ENCODE results near the gene CYP27A1.
A peak's percentile ranks its signal among the peaks of the same experiment; 100 is the strongest.

CYP27A1 gene

DNA sequence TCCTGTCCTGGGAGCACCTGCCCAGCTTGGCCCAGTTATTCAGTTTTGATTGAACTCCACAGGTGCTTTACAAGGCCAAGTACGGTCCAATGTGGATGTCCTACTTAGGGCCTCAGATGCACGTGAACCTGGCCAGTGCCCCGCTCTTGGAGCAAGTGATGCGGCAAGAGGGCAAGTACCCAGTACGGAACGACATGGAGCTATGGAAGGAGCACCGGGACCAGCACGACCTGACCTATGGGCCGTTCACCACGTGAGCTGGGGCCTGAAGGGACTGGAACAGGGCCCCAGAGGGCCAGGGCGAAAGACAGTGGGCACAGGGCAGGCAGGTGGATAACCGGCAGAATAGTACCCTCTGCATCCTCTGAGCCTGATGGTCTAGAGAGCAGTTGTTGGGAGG lies 27.6 kb downstream of the CYP27A1 start:
- no peak for DNase-seq

DNA sequence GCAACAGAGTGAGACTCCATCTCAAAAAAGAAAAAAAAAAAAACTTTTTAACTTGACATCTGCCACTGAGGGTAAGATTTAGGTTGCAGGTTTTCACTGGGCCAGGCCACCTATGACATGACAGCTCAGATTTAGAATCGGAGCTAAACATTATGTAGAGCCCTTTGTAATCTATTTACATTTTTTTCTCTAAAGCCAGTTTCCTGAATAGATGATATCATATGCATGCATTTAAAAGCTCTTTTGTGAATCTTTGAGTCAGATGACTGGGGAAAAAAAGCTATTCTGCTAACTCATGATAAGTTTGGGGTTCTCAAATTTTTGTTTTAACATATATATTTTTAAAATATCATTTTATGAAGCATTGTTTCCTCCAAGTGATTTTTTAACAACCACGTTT lies 28.3 kb downstream of the CYP27A1 start:
- no peak for DNase-seq

DNA sequence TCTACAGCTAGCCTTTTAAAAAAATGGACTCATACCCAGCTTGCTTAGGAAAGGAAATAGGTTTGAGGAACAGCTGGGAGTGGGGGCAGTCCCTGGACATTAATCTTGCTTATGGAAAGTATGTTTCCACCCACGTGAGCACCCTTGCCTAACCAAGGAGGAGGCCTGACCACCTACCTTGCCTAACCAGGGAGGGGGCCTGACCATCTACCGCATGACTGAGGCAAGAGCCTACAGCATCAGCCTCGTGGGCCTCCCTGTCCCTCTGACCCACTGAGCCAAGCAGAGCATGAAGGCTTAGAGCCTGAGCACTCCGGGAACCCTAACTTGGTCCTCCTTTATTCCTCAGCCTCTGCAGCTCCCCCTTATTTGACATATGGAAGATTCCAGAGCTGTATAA lies 29.4 kb downstream of the CYP27A1 start:
- DNase-seq: no peak

DNA sequence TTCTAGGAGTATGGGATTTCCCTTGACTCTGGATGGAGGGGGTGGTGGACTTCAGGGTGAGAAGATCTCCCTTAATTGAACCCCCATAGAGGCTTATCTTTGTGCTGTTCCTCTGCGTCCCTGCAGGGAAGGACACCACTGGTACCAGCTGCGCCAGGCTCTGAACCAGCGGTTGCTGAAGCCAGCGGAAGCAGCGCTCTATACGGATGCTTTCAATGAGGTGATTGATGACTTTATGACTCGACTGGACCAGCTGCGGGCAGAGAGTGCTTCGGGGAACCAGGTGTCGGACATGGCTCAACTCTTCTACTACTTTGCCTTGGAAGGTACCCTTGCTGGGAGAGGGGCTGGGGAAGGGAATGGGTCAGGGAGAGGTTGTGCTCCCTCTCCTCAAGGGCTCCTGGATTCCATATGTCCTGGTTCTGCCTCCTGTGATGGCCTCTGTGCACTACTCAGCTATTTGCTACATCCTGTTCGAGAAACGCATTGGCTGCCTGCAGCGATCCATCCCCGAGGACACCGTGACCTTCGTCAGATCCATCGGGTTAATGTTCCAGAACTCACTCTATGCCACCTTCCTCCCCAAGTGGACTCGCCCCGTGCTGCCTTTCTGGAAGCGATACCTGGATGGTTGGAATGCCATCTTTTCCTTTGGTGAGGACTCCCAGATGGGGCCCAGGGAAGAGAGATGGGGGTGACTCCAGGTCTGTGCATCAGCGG lies 30.3 kb downstream of the CYP27A1 start:
- no peak for DNase-seq

DNA sequence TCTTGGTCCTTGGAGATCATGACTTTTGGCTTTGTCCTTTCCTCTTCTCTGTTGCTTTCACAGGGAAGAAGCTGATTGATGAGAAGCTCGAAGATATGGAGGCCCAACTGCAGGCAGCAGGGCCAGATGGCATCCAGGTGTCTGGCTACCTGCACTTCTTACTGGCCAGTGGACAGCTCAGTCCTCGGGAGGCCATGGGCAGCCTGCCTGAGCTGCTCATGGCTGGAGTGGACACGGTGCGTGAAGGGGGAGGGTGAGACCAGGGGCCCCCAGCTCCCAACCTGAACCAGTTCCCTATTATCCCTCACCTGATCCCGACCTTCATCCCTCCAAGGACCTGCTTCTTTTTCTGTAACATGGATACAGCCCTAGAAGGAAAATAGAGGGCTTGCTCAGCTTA lies 30.9 kb downstream of the CYP27A1 start:
- no peak for DNase-seq

DNA sequence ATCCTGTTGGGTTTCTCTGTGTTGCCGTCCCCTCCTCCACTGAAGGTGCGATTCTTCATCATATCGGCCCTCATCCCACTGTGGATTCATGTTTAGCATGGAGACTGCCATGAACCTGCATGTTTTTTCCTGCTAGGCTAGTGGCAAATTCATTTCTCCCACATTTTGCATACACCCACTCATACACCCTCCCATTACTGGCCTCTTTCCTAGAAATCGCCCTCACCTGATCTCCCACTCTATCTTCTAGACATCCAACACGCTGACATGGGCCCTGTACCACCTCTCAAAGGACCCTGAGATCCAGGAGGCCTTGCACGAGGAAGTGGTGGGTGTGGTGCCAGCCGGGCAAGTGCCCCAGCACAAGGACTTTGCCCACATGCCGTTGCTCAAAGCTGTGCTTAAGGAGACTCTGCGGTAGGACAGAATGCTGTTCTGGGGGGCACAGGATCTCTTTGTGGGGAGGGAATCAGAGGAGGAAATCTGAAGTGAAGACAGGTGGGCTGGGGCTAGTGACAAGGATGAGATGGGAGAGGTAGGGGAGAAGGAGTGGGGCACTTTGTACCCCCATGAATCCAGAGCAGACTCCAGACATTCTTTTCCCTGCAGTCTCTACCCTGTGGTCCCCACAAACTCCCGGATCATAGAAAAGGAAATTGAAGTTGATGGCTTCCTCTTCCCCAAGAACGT lies 32.0 kb downstream of the CYP27A1 start:
- DNase-seq: no peak

DNA sequence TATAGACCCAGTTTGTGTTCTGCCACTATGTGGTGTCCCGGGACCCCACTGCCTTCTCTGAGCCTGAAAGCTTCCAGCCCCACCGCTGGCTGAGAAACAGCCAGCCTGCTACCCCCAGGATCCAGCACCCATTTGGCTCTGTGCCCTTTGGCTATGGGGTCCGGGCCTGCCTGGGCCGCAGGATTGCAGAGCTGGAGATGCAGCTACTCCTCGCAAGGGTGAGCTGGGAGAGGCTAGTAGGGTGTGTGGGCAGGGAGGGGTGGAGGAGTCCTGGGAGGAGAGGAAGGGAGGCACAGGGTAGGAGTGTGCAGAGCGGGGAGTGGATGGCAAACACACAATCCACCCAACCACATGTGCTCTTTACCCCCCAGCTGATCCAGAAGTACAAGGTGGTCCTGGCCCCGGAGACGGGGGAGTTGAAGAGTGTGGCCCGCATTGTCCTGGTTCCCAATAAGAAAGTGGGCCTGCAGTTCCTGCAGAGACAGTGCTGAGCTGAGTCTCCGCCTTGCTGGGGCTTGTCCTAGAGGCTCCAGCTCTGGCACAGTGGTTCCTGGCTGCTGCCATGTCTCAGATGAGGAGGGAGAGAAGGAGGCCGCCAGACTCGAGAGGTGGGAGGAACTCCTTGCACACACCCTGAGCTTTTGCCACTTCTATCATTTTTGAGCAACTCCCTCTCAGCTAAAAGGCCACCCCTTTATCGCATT lies 32.7 kb downstream of the CYP27A1 start:
- no peak for DNase-seq

DNA sequence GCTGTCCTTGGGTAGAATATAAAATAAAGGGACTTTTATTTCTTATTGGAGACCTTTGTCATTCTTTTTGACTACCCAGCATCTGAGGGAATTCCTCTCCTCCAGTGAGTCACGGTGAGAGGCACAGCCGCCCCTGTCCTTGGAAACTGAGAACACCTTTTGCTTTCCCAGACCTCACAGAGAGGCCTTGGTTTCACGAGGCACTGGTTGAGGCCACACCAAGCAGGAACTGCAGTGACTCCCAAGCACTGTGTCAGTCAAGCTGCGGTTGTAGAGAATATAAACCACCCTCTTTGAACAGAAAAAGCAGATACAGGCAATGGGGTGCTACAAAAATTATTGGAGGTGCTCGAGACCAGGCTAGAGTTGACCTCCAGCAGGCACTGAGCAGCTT lies 33.3 kb downstream of the CYP27A1 start:
- DNase-seq: no peak

DNA sequence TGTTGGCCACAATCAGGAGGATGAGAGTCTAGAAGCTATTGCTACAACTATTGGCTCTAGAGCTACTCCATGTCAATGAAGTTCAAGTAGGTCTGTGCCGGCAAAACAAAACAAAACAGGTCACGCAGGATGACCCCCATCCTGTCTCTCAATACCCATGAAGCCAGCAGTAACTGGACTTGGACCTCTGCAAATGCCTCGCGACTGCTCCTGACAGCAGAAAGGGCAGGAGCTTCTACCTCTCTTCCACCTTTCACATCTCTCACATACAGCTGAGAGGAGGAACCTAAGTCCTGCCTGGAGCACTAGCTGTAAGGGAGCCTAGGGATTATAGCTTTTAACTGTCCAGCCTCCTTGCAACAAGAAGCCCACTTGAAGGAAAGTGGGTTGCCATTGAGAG lies 33.7 kb downstream of the CYP27A1 start:
- DNase-seq: no peak

DNA sequence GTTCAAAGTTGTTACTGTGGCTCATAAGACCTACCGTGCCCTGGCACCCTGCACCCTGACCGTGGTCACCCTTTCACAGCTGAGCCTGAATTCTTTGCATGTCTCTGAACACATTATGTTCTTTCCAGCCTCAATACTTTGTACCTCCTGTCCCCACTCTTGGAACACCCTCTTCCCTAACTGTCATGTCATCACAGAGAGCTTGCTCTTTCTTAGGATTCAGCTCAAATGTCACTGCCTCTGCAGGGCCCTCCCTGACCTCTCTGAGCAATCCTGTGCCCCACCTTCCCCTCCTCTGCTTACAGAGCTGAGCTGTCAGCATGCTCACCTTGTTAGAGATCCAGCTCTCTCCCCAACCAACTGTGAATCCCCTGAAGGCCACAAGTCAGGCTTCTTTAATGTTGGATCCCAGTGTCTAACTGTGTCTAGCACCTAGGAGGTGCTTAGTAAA lies 34.6 kb downstream of the CYP27A1 start:
- no peak for DNase-seq

DNA sequence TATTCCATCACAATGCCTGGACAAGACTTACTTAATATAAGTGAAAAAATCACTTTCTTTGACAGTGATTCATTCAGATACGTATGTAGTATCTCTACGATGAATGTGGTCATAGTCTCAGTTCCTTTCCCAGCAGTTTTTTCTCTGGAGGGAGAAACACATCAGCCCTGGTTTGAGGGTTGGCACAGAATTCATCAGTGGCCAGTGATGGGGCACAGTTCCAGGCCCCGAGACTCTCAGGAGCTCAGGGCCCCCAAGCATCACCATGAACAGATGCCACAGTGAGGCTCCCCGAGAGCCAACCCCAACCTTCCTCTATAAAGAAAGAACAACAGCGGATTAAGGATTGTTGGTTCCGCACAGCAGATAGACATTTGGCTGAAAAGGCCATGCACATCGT lies 37.1 kb downstream of the CYP27A1 start:
- DNase-seq: no peak

DNA sequence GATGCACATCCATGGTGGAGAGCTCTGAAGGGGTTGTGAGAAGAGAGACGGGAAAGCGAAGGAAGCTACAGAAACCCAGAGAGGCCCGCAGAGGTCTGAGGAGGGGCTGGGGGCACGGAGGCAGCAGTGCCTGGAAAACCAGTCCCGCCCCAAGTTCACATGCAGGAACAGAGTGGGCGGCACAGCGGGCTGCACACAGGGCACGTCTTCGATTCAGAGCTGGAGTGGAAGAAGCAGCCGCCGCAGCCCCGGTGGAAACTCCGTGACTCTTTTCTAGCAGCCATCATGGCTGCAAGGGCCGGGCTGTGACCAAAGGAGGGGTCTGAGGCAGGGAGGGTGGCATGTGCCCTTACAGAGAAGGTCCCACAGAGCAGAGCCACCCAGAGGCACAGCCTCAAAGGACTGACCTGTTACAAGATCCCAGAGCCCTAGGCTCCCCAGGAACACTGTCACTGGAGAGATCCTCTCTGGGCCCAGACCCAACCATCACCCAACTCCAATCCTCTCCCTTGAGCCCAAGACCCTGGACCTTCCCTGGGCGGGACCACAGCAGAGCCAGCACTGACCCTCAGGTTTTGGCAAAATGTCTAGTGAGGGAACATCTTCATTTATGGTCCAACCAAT lies 38.9 kb downstream of the CYP27A1 start:
- no peak for DNase-seq

DNA sequence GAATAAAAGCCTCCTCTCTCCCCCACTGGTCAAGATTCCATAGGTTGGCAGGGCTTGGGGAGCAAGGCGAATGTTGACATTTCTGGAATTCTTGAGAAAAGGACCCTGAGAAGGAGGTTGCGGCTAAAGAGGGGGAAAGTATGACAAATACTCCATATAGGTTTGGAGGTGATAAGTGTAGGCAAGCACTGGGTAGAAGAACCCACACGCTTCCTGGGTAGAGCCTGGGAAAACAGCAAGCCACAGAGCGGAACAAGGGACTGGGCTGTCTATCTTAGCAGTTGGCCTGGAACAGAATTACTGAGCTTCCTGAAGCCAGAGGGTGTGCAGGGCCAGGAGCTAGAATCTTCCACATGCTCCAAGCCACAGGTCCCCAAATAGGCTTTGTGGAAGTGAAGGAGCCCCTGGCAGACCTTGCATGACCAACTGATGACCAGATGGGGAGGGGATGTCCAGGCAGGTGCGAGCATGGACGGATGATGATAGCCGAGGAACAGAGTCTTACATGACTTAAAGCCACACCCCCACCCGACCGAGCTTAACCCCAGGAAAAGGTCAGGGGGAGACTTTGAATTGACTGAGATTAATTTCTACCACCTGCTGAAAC lies 39.8 kb downstream of the CYP27A1 start:
- no peak for DNase-seq

DNA sequence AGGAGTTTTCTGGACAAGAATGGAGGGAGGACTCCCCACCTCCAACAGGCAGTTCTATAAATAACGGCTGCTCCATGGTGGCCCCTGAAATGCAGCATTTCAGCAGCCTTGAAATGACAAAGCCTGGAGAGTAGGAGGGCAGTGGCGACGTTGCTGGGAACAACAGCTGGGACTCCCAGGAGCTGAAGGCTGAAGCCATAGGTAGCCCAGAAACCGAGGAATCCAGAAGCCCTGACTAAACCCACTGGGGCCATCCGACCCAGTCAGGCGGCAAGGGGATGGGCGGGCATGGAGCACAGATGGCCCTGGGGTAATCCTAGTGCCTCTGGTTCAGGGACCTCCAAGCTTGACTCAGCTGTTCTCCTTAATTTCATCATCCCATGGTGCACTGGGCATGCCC lies 40.7 kb downstream of the CYP27A1 start:
- no peak for DNase-seq

DNA sequence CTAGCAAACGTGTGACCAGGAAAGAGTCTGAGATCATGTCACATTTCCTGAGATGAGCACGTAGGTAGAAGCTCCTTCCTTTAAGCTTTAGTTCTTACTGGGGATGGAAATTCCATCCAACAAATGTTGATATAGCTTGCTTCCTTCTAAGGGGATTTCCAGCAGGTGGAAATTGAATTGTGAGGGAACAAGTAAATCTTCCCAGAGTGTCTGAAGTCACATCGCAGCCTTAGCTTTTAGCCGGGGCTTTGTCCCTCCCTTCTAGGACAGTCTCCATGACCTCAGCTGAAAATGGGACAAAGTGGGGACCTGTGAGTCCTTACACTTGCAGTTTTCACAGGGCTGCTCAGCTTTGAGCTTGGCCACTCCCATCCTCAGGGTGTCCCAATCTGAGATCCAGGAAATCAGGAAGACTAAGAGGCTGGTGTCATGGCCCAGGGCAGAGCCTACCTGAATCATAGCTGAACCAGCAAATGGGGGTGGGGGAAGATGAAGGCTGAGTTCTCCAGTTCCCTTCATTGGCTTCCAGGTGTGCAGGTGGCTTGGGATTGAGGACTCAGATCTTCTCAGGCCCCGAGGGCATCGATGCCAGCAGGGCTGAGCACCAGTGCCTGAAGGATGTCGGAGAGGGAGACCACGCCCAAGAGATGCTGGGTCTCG lies 41.4 kb downstream of the CYP27A1 start:
- DNase-seq: no peak

DNA sequence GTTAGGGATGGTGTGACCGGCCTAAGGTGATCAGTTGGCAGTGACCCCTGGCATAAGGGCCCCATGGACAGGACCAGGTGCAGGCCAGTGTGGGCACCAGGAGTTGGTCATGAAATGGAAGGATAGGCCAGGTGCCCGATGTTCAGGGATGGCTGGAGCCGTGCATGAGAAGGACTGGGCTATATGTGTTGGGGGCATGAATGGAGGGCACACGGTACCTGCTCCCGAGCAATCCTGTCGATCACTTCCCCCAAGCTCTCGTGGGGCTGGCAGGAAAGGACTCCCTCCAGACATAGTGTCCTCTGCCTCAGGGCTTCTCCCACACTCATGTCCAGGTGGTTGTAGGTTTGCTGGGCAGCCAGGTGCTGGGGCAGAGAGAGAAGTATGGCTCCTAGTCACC lies 42.1 kb downstream of the CYP27A1 start:
- DNase-seq: no peak

DNA sequence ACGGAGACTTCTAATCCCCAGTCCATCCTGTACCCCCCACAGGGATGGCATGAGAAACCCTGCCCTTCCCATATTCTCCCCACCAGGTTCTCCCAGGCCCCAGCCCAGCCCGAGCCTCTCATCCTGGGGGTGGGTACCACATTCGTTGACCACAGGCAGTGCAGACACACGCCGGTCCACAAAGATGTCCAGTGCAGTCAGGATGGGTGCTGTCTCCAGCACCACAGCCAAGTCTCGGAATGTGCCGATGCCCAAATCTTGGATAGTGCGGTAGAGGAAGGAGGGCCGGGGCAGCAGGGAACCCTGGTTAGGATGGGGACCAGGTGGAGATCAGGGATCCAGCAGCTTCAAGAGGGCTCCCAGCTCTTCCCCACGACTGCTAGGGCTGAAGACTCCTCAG lies 44.8 kb downstream of the CYP27A1 start:
- DNase-seq: no peak

DNA sequence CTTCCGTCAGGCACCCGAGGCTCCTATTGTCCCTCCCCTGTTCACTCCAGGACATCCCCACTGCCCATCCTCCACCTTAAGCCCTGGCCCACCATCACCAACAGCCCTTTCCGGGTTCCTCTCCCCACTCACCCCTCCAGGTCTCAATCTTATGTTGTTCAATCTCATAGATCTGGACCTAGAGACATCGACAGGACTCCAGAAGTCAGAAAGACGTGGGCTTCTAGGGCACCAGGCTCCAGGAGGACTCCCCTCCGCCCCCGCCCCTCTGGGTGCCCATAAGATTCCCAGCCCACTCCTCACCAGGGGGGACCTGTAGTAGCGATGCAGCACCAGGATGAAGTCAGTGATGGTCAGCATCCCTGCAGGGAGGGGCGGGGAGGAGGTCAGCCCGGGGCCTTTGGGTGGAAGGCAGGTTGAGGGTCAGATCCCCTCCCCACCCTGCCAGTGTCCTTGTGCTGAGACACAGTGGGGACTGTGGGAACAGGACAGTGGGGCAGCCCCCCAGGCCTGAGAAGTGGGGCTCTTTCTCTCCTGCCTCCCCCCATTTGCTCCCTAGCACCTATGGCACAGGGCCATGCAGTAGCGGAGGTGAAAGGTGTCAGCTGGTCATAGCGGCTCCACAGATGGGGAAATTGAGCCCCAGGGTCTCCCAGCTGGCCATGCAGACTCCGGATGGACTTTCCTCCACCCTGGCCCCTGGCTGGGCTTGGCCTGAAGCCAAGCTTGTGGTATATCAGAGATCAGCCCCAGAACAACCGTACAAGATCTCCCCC lies 45.9 kb downstream of the CYP27A1 start:
- DNase-seq: no peak

DNA sequence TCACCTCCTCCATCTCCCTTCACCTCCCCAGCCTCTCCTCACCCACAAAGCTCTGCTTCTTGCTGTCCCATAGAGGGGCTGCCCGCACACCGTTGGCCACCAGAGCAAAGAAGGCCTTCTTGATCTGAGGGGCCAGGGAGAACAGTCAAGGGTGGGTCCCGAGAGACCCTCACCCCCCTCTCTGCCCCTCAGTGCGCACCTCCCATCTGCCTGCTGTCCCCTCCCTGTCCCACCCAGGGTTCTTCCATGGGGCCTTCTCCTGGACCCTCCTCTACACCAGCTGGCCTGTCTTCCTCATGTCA lies 46.5 kb downstream of the CYP27A1 start:
- no peak for DNase-seq

DNA sequence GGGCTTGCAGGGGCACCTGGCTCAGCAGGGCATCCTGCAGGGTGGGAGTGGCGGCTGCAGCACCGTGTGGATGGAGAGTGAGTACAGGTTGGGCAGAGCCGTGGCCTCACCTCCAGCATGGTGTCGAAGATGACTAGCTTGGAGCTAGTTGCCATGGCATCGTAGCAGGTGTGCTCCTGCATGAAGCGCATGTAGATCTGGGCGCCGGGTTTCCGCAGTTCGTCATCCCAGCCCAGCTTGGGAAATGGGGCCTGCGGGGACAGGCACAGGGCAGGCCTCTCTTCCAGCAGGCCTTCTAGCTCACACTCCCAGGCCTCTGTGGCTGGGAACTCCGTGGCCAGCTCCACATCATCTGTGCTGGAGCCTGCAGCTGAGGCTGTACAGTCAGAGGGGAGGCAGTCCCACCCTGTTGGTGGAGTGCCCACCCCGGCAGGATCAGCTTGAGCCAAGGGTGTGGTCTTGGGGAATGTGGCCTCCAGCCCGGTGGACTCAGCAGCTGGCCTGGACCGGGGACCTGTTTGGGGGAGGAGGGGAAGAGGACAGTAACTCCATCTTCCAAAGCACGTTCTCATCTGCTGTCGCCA lies 48.0 kb downstream of the CYP27A1 start:
- peak in 28 of 56 donors; percentile 1 to 65 (median 24) for DNase-seq

Data from nucleus accumbens (tissue), 56 donors.